Stimulated activated CD4-positive, alpha-beta T cell treated with anti-CD3 and anti-CD28 coated beads, Interleukin-4, amount 100 ng/mL, for 24 hours (primary cell): ENCODE measurements around the gene KRT33A.

Experiments
- DNase-seq: peaks from one replicate; pipeline ENCODE4 v3.0.0-alpha.2; 2020

The KRT33A gene

GRCh38 chr17:41327411-41328120 lies 23.1 kb downstream of the KRT33A start:
- DNase-seq = no peak

- DNase-seq = no peak
Measured at GRCh38 chr17:41326173-41327145, 24.2 kb downstream of the KRT33A start.

GRCh38 chr17:41325611-41326010 lies 25.0 kb downstream of the KRT33A start:
- DNase-seq = no peak

GRCh38 chr17:41325126-41325525 lies 25.5 kb downstream of the KRT33A start:
- no peak for DNase-seq

GRCh38 chr17:41324180-41325075 lies 26.2 kb downstream of the KRT33A start:
- no peak for DNase-seq

- DNase-seq = no peak
Measured at GRCh38 chr17:41322903-41323895, 27.4 kb downstream of the KRT33A start.

GRCh38 chr17:41322094-41322902 lies 28.3 kb downstream of the KRT33A start:
- DNase-seq = no peak

- DNase-seq = no peak
Measured at GRCh38 chr17:41318231-41318630, 32.4 kb downstream of the KRT33A start.

- no peak for DNase-seq
Measured at GRCh38 chr17:41315814-41316445, 34.7 kb downstream of the KRT33A start.

- no peak for DNase-seq
Measured at GRCh38 chr17:41315204-41315794, 35.3 kb downstream of the KRT33A start, which contains the start of gene KRTAP17-1. KRTAP17-1 (minus strand) TSS chr17:41315710; CDS start chr17:41315650, 60 bp downstream.

GRCh38 chr17:41311111-41311510 lies 39.5 kb downstream of the KRT33A start:
- DNase-seq = no peak

- peak; percentile 31 for DNase-seq
Measured at GRCh38 chr17:41308918-41309359, 41.7 kb downstream of the KRT33A start, which contains the start of gene KRTAP16-1. KRTAP16-1 (minus strand) TSS chr17:41309309; CDS start chr17:41309253, 56 bp downstream.

- peak; percentile 54 for DNase-seq
Measured at GRCh38 chr17:41308251-41308917, 42.2 kb downstream of the KRT33A start.

- DNase-seq = no peak
Measured at GRCh38 chr17:41307647-41308046, 43.0 kb downstream of the KRT33A start.

- no peak for DNase-seq
Measured at GRCh38 chr17:41304091-41304490, 46.5 kb downstream of the KRT33A start.

GRCh38 chr17:41302981-41303380 lies 47.6 kb downstream of the KRT33A start:
- no peak for DNase-seq

GRCh38 chr17:41301916-41302901 lies 48.4 kb downstream of the KRT33A start, which contains the start of gene KRTAP29-1:
KRTAP29-1 (minus strand) TSS chr17:41302851; CDS start chr17:41302851, 0 bp downstream.
- no peak for DNase-seq
